Omental fat pad (tissue), 4 donors: Measurements from ENCODE around the gene ATF6. TPM values are rescaled to one million over a fixed set of nuclear protein-coding genes. Genes with fewer than 3 reads are reported as not detected.

Experiments used
- ATAC-seq: fragments of 150-250 bp; one replicate; pipeline ENCODE4 v1.9.1; 2016; ENCODE audit warnings: mild to moderate bottlenecking, moderate library complexity; ENCODE audit not compliant: low FRiP score
- DNase-seq: peaks from one replicate; pipeline ENCODE4 v3.0.0-alpha.2; 2019; ENCODE audit warnings: low spot score
- CTCF ChIP-seq, 3 donors: fragments of 450-650 bp; IDR thresholded peaks; one replicate each; pipeline ENCODE4 v1.5.1; 2016 to 2017; ENCODE audit warnings: antibody characterized with exemption in 3 of 3, mild to moderate bottlenecking in 3 of 3, moderate library complexity in 2 of 3
- total RNA-seq, 4 donors: library from RNA; depleted of rRNA; stranded (reverse); fragments of >200 nt; gene quantifications; one replicate each; pipeline ENCODE4 v1.1.0, GENCODE V29; 2016

Gene ATF6
- 10 to 100 TPM; 30.9 to 38.0 (median 36.1) TPM for total RNA-seq

GRCh38 chr1:161766102-161766981 lies at the start of gene ATF6:
TSS of gene ATF6 (plus strand) at chr1:161766320. CDS start at chr1:161766361, 41 bp downstream.
- peak; percentile 78 for DNase-seq
- TF ChIP-seq CTCF (IDR thresholded peaks at IDR 0.05): no peak
- peak; percentile 87 for ATAC-seq

- ATAC-seq (no peak), DNase-seq (no peak)
- no peak for TF ChIP-seq CTCF (IDR thresholded peaks at IDR 0.05)
These were observed 47.4 kb upstream of the ATF6 start for GRCh38 chr1:161718559-161719324.

GRCh38 chr1:161719325-161719611 lies 46.9 kb upstream of the ATF6 start:
- TF ChIP-seq CTCF (IDR thresholded peaks at IDR 0.05): no peak
- DNase-seq (no peak), ATAC-seq (no peak)

GRCh38 chr1:161720422-161720821 lies 45.7 kb upstream of the ATF6 start:
- DNase-seq (no peak), ATAC-seq (no peak)
- TF ChIP-seq CTCF (IDR thresholded peaks at IDR 0.05): no peak

- no peak for ATAC-seq
- TF ChIP-seq CTCF (IDR thresholded peaks at IDR 0.05): no peak
- no peak for DNase-seq
These were observed 45.0 kb upstream of the ATF6 start, which contains the start of gene FCRLB for GRCh38 chr1:161720956-161721737. TSS of gene FCRLB (plus strand) at chr1:161721544. CDS start at chr1:161722673, 1,129 bp downstream.

- ATAC-seq (no peak), DNase-seq (no peak)
- no peak for TF ChIP-seq CTCF (IDR thresholded peaks at IDR 0.05)
These were observed 44.3 kb upstream of the ATF6 start for GRCh38 chr1:161721738-161722343.
